ENCODE measurements around the gene AFF1. TPM values are rescaled to one million over a fixed set of nuclear protein-coding genes. Genes with fewer than 3 reads are reported as not detected.

AFF1 gene
- total RNA-seq, 1 donor from 2014 or later = 90.6 TPM

GRCh38 chr4:87152310-87153041 lies 217.7 kb downstream of the AFF1 start:
- no peak for DNase-seq

GRCh38 chr4:87153078-87153870 lies 218.5 kb downstream of the AFF1 start:
- ATAC-seq (no peak), DNase-seq (no peak)
- Histone ChIP-seq H3K4me1 (no peaks in the 10 kb centered on the region), H3K36me3 (no peaks in the 10 kb centered on the region), H3K4me3 (no peak overlapping the region), H3K9me3 (no peaks in the 10 kb centered on the region), H3K27me3 (ENCODE audit: low read depth) (no peaks in the 10 kb centered on the region), H3K27ac (no peak overlapping the region)
- no peak for TF ChIP-seq CTCF (IDR thresholded peaks at IDR 0.05)
- intact Hi-C loops (cut with DNase I) = loop anchor here (10.0 kb wide), 1 partner anchor 82 kb away; no protein-coding TSS in a partner anchor

More at GRCh38 chr4:87152310-87153041, 217.7 kb downstream of the AFF1 start:
- Histone ChIP-seq H3K4me1 (no peaks in the 10 kb centered on the region), H3K4me3 (no peak overlapping the region), H3K27ac (no peak overlapping the region), H3K9me3 (no peaks in the 10 kb centered on the region), H3K27me3 (ENCODE audit: low read depth) (no peaks in the 10 kb centered on the region), H3K36me3 (no peaks in the 10 kb centered on the region)
- intact Hi-C loops (cut with DNase I) = loop anchor here (10.0 kb wide), 1 partner anchor 82 kb away; no protein-coding TSS in a partner anchor
- peak in 1 of 2 donors; percentile 35 for ATAC-seq
- TF ChIP-seq CTCF (IDR thresholded peaks at IDR 0.05) = no peak

DNA sequence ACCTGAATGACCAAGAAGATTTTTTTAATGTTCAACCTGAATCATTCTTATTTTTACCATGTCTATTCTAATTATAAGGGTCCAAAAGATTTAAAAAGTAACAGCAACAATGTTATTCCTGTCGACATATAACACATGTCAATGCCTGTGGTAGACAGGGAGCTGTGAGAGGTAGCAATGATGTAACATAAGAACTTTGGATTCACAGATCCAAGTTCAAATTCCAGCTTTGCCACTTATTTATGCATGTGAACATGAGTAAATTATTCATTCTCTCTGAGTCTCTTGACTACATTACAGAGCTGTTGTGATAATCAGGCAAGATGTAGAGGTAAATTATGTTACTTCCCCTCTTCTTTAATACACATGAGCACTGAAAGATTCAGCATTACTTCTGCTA lies 231.1 kb downstream of the AFF1 start:
- TF ChIP-seq CTCF (IDR thresholded peaks at IDR 0.05) = no peak
- intact Hi-C loops (cut with DNase I) = no loop called here
- DNase-seq = no peak
- Histone ChIP-seq H3K27ac (no peak overlapping the region), H3K27me3 (ENCODE audit: low read depth) (no peaks in the 10 kb centered on the region), H3K4me3 (no peak overlapping the region), H3K36me3 (peaks cover 36% of the 10 kb centered on the region), H3K4me1 (no peaks in the 10 kb centered on the region), H3K9me3 (no peaks in the 10 kb centered on the region)
- no peak for ATAC-seq

- Histone ChIP-seq H3K9me3 (no peaks in the 10 kb centered on the region), H3K36me3 (peaks cover 36% of the 10 kb centered on the region), H3K27me3 (ENCODE audit: low read depth) (no peaks in the 10 kb centered on the region), H3K4me3 (no peak overlapping the region), H3K4me1 (no peaks in the 10 kb centered on the region), H3K27ac (no peak overlapping the region)
- no peak for TF ChIP-seq CTCF (IDR thresholded peaks at IDR 0.05)
- no peak for ATAC-seq
- intact Hi-C loops (cut with DNase I) = no loop called here
- DNase-seq = no peak
Observed at GRCh38 chr4:87166296-87166854, 231.6 kb downstream of the AFF1 start.

DNA sequence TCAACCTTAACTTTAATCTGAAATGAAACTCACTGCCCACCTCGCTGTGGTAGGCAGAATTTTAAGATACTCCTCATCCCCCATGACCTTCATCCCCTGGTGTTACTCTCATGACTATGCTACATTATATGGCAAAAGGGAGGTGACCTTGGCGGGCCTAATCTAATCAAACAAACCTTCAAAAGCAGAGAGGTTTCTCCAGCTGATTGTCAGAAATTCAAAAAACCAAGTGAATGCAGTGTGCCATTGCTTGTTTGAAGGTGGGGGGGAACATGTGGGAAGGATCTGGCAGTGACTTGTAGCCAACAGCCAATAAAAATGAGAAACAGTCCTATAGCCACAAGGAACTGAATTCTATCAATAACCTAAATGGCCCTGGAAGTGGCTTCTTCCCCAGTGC lies 237.1 kb downstream of the AFF1 start:
- peaks cover 21% of the 10 kb centered on the region for H3K36me3 ChIP-seq
- H3K27me3 ChIP-seq (ENCODE audit: low read depth) = no peaks in the 10 kb centered on the region
- no peak overlapping the region for H3K4me3 ChIP-seq
- intact Hi-C loops (cut with DNase I) = no loop called here
- DNase-seq (no peak), ATAC-seq (no peak)
- H3K27ac ChIP-seq = no peak overlapping the region
- no peaks in the 10 kb centered on the region for H3K4me1 ChIP-seq
- no peak for TF ChIP-seq CTCF (IDR thresholded peaks at IDR 0.05)
- no peaks in the 10 kb centered on the region for H3K9me3 ChIP-seq

Measured in lower lobe of right lung (tissue), 2 donors.